Fibroblast of the aortic adventitia (primary cell): Measurements from ENCODE around the gene RDH8. TPM values are rescaled to one million over a fixed set of nuclear protein-coding genes. Genes with fewer than 3 reads are reported as not detected.

ENCODE experiments used
- DNase-seq: peaks from one replicate; pipeline ENCODE4 v3.0.0-alpha.2; 2010; ENCODE audit warnings: low read depth
- H3K4me3 ChIP-seq: 2 replicates; pipeline ENCODE4 v1.5.1; 2011; ENCODE audit warnings: low read depth, mild to moderate bottlenecking, control low read depth, low read length, moderate library complexity
- CTCF ChIP-seq: IDR thresholded peaks from 2 replicates; pipeline ENCODE4 v1.5.1; 2011; ENCODE audit warnings: mild to moderate bottlenecking, low read length, control low read depth, inconsistent platforms; ENCODE audit not compliant: insufficient read depth
- total RNA-seq: library from RNA; depleted of rRNA; stranded (reverse); fragments of >200 nt; gene quantifications from 2 replicates; pipeline ENCODE4 v1.2.3, GENCODE V29; 2012; ENCODE audit warnings: low replicate concordance

RDH8 gene
- total RNA-seq, 1 donor, result not detected

- no peak for DNase-seq
- no peak for TF ChIP-seq CTCF
- H3K4me3 ChIP-seq, result no peak overlapping the region
Measured at GRCh38 chr19:10003271-10003670, 10.0 kb upstream of the RDH8 start.

GRCh38 chr19:10004617-10005016 lies 8.7 kb upstream of the RDH8 start:
- DNase-seq, result no peak
- no peak overlapping the region for H3K4me3 ChIP-seq
- no peak for TF ChIP-seq CTCF

- no peak for DNase-seq
- no peak for TF ChIP-seq CTCF
- no peak overlapping the region for H3K4me3 ChIP-seq
Measured at GRCh38 chr19:10005632-10006334, 7.5 kb upstream of the RDH8 start.

GRCh38 chr19:10006335-10006708 lies 7.0 kb upstream of the RDH8 start:
- TF ChIP-seq CTCF, result no peak
- peak; percentile 57 for DNase-seq
- H3K4me3 ChIP-seq, result no peak overlapping the region

GRCh38 chr19:10006752-10007323 lies 6.4 kb upstream of the RDH8 start:
- no peak overlapping the region for H3K4me3 ChIP-seq
- no peak for DNase-seq
- TF ChIP-seq CTCF, result no peak

GRCh38 chr19:10007371-10008183 lies 5.7 kb upstream of the RDH8 start:
- TF ChIP-seq CTCF, result no peak
- DNase-seq, result peak; percentile 54
- no peak overlapping the region for H3K4me3 ChIP-seq
